ENCODE data around the gene GPR180.

- TF ChIP-seq CTCF (IDR thresholded peaks at IDR 0.05) (no peak), POLR2A (IDR thresholded peaks at IDR 0.05) (no peak)
Observed at GRCh38 chr13:94664889-94665288, 63.2 kb downstream of the GPR180 start.
